GM12892 (cell line): ENCODE results near the gene PLA2G2F.

Experiments used
- POLR2A ChIP-seq: IDR thresholded peaks from 2 replicates; pipeline ENCODE4 v1.6.1; 2011; ENCODE audit warnings: low read depth, low read length, control low read depth
- POLR2AphosphoS5 ChIP-seq: IDR thresholded peaks from 2 replicates; pipeline ENCODE4 v1.6.1; 2011; ENCODE audit warnings: low read depth, low read length, control low read depth
- TAF1 ChIP-seq: IDR thresholded peaks from 2 replicates; pipeline ENCODE4 v1.6.1; 2011; ENCODE audit warnings: low read depth, mild to moderate bottlenecking, control low read depth, low read length, borderline replicate concordance

DNA sequence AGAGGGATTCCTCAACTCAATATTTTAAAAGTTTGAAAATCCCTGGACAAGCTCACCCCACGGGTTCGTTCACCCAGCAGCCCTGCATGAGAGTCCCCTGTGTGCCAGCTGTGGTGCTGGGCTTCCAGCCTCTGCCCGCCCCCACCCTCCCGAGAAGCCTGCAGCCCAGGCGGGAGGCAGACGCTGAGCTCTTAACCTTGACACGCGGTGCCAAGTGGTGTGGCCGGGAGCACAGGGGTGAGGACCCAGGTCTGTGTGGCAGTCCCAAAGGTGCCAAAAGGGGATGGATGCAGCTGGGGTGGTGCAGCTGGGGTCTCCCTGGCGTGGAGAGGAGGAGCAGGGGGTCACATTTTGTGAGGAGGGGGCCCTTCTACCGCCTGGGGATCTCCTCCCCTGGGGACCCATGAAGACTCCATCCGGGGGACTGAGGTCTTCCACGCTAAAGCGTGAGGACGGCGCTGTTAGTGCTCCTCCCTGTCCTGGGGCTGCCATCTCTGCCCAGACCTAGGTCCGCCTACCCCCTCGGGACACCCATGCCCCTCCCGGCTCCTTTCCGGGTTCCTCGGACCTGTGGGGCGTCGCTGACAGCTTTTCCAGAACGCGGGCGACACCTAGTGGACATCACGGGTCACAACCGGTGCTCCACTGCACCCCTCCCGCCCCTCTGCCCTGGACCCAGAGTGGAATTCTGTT lies 12.9 kb downstream of the PLA2G2F start:
- TF ChIP-seq TAF1 (no peak), POLR2A (no peak), POLR2AphosphoS5 (no peak)
